ENCODE data around the gene MUC3A.
"Not testable (repeated sequence)": the region's sequence is repeated elsewhere in the genome, so short reads cannot be mapped to it uniquely, and the experiment has no call there.

Gene MUC3A

DNA sequence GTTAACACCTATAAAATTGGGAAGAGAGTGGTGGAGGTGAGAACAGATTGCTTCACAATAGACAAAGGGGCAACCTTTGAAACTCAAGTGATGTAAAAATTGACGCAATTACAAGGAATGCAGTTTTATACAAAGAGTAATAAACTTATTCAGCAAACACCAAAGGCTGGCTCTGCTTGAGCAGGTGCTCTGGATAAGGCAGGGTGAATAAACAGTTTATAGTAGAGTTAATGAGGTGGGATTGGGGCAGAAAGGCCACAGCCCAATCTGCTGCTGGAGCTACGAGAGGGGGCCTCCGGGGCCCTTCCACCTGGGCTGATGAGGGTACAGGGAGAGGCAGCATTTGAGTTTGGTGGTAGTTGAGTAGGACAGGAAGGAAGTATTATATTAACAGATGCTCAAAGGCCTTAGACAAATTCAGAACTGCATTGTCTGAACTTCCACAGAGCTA is 26.1 kb downstream of the MUC3A start:
- Histone ChIP-seq H3K27ac (ENCODE audit: low read length, poor library complexity, severe bottlenecking) (no peak overlapping the region), H2BK120ac (ENCODE audit: low read depth, low read length) (no peak overlapping the region), H3K36me3 (ENCODE audit: control insufficient read depth in 1 of 2, insufficient read depth in 2 of 2, low read depth in 1 of 2, low read length in 2 of 2) (no peaks in the 10 kb centered on the region), H2BK5ac (ENCODE audit: low read depth, low read length, poor library complexity, severe bottlenecking) (no peak overlapping the region), H2AFZ (ENCODE audit: low read depth, low read length) (no peak overlapping the region), H4K91ac (ENCODE audit: low read length) (no peak overlapping the region), H2BK12ac (ENCODE audit: low read length in 2 of 2) (no peak overlapping the region), H2AK5ac (ENCODE audit: low read length, severe bottlenecking) (no peak overlapping the region), H2BK15ac (ENCODE audit: low read depth, poor library complexity, severe bottlenecking) (no peak overlapping the region), H3K4ac (ENCODE audit: low read depth in 1 of 2, low read length in 2 of 2) (no peak overlapping the region), H3K4me3 (ENCODE audit: insufficient read depth in 1 of 2, low read depth in 1 of 2, low read length in 2 of 2) (no peak overlapping the region), H3K27me3 (ENCODE audit: control insufficient read depth in 1 of 2, insufficient read depth in 1 of 2, low read length in 2 of 2) (peaks cover 19 to 47% of the 10 kb centered on the region in 2 experiments), H3K14ac (ENCODE audit: low read length in 2 of 2) (no peak overlapping the region), H3K18ac (ENCODE audit: low read depth in 1 of 2, low read length in 2 of 2) (no peak overlapping the region), H3K79me1 (replicated peaks; ENCODE audit: low read length, poor library complexity, severe bottlenecking) (no peaks in the 10 kb centered on the region), H3K4me1 (ENCODE audit: control insufficient read depth, insufficient read depth, low read depth, low read length) (no peaks in the 10 kb centered on the region), H3K9ac (ENCODE audit: low read length) (no peak overlapping the region), H3K4me2 (ENCODE audit: low read length, poor library complexity, severe bottlenecking) (no peak overlapping the region), H3K23ac (ENCODE audit: low read length in 2 of 2) (no peak overlapping the region), H3K9me3 (ENCODE audit: control insufficient read depth, low read length) (peaks cover 5% of the 10 kb centered on the region), H4K8ac (ENCODE audit: low read length) (no peak overlapping the region)
- WGBS = 70% methylated on average over 2 of the region's 3 CpGs
- no peak for DNase-seq

DNA sequence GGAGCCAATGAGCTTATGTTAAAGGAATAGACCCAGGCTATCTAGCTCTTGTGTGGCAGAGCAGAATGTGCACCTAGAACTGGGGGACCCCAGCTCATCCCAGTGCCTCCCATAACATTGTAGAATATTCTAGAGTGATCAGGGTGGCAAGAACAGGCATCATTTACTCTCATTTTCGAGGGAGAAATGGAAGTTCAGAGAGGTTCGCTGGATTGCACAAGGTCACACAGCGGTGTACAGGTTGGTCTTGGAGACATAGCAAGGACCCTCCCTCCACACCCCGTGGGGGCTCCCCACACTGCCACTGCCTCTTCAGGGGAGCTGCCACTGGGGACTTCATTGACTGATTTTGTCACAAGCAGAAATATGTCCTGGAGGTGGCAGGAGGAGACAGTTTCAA is 29.0 kb downstream of the MUC3A start:
- Histone ChIP-seq H3K4ac (ENCODE audit: low read depth in 1 of 2, low read length in 2 of 2) (no peak overlapping the region), H2BK5ac (ENCODE audit: low read depth, low read length, poor library complexity, severe bottlenecking) (no peak overlapping the region), H3K23ac (ENCODE audit: low read length in 2 of 2) (no peak overlapping the region), H3K27ac (ENCODE audit: low read length, poor library complexity, severe bottlenecking) (no peak overlapping the region), H3K9me3 (ENCODE audit: control insufficient read depth, low read length) (peaks cover 5% of the 10 kb centered on the region), H2AK5ac (ENCODE audit: low read length, severe bottlenecking) (no peak overlapping the region), H4K91ac (ENCODE audit: low read length) (no peak overlapping the region), H3K36me3 (ENCODE audit: control insufficient read depth in 1 of 2, insufficient read depth in 2 of 2, low read depth in 1 of 2, low read length in 2 of 2) (no peaks in the 10 kb centered on the region), H3K79me1 (replicated peaks; ENCODE audit: low read length, poor library complexity, severe bottlenecking) (no peaks in the 10 kb centered on the region), H3K18ac (ENCODE audit: low read depth in 1 of 2, low read length in 2 of 2) (no peak overlapping the region), H4K8ac (ENCODE audit: low read length) (no peak overlapping the region), H3K27me3 (ENCODE audit: control insufficient read depth in 1 of 2, insufficient read depth in 1 of 2, low read length in 2 of 2) (peaks cover 17 to 28% of the 10 kb centered on the region in 2 experiments), H2BK120ac (ENCODE audit: low read depth, low read length) (no peak overlapping the region), H2BK12ac (ENCODE audit: low read length in 2 of 2) (no peak overlapping the region), H3K9ac (ENCODE audit: low read length) (no peak overlapping the region), H2BK15ac (ENCODE audit: low read depth, poor library complexity, severe bottlenecking) (no peak overlapping the region), H3K4me3 (ENCODE audit: insufficient read depth in 1 of 2, low read depth in 1 of 2, low read length in 2 of 2) (no peak overlapping the region), H3K4me1 (ENCODE audit: control insufficient read depth, insufficient read depth, low read depth, low read length) (no peaks in the 10 kb centered on the region), H3K4me2 (ENCODE audit: low read length, poor library complexity, severe bottlenecking) (no peak overlapping the region), H3K14ac (ENCODE audit: low read length in 2 of 2) (no peak overlapping the region), H2AFZ (ENCODE audit: low read depth, low read length) (no peak overlapping the region)
- 81% methylated on average over 4 of the region's 4 CpGs for WGBS
- no peak for DNase-seq

DNA sequence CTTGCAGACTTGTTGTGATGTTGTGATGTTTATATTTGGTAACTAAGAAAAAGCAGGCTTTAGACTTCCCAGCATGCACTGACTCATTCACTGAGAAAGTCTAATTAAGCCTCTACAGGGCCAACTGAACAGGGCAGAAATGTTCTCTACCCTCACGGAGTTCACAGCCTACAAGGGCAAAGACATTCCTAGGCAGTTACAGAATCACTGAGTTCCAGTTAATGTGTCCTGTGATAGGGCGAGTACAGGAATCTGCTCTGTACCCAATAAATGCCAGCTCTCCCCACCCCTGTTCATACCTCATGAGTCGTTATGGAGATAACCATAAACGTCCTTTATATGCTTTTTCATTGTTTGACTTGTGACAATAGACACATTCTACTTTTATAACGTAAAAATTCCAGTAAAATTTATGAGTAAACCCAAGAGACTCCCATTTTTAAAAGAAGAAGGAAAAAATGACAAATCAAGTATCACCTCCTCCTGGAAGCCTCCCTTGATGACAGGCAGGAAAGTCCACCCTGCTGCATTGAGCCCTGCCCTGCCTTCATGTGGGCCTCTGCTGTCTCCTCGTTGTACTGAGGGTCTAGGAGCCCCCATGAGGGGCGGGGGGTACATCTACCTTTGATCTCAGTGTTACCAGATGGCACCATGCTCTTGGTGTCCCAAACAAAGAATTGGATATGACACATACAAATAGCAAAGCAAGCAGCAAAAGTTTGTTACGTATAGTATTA is 34.3 kb downstream of the MUC3A start:
- WGBS = 71% methylated on average over 8 of the region's 8 CpGs
- H2BK5ac ChIP-seq (ENCODE audit: low read depth, low read length, poor library complexity, severe bottlenecking) = no peak overlapping the region
- no peak overlapping the region for H2AK5ac ChIP-seq (ENCODE audit: low read length, severe bottlenecking)

DNA sequence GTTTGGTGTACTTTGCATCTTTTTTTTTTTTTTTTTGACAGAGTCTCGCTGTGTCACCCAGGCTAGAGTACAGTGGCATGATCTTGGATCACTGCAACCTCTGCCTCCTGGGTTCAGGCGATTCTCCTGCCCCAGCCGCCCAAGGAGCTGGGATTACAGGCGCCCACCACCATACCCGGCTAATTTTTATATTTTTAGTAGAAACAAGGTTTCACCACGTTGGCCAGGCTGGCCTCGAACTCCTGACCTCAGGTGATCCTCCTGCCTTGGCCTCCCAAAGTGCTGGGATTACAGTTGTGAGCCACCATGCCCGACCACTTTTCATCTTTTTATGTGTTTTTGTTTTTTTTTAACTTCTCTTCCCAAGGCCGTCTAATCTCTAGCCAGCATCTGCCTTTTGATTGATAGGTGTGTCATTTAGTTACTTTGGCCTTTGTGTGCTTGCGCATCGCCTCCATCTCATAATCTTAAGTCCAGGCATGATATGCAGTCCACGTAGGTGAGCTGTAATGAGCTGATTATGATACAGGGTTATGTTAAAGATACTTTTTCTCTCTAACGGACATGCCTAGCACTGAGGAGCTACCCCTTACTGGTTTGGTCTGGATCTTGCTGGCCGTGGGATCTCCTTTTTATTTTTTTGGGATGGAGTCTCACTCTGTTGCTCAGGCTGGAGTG is 35.0 kb downstream of the MUC3A start:
- H3K9ac ChIP-seq (ENCODE audit: low read length); H3K4me1 ChIP-seq (ENCODE audit: control insufficient read depth, insufficient read depth, low read depth, low read length); H3K36me3 ChIP-seq (ENCODE audit: control insufficient read depth in 1 of 2, insufficient read depth in 2 of 2, low read depth in 1 of 2, low read length in 2 of 2); H3K27ac ChIP-seq (ENCODE audit: low read length, poor library complexity, severe bottlenecking); H2BK15ac ChIP-seq (ENCODE audit: low read depth, poor library complexity, severe bottlenecking); H3K18ac ChIP-seq (ENCODE audit: low read depth in 1 of 2, low read length in 2 of 2); H3K4me2 ChIP-seq (ENCODE audit: low read length, poor library complexity, severe bottlenecking); H3K4me3 ChIP-seq (ENCODE audit: insufficient read depth in 1 of 2, low read depth in 1 of 2, low read length in 2 of 2); H2BK5ac ChIP-seq (ENCODE audit: low read depth, low read length, poor library complexity, severe bottlenecking); H2BK120ac ChIP-seq (ENCODE audit: low read depth, low read length); H4K8ac ChIP-seq (ENCODE audit: low read length); H3K4ac ChIP-seq (ENCODE audit: low read depth in 1 of 2, low read length in 2 of 2); H4K91ac ChIP-seq (ENCODE audit: low read length); H3K9me3 ChIP-seq (ENCODE audit: control insufficient read depth, low read length); H3K14ac ChIP-seq (ENCODE audit: low read length in 2 of 2); H3K79me1 ChIP-seq (replicated peaks; ENCODE audit: low read length, poor library complexity, severe bottlenecking); H2AK5ac ChIP-seq (ENCODE audit: low read length, severe bottlenecking); H2BK12ac ChIP-seq (ENCODE audit: low read length in 2 of 2); H3K23ac ChIP-seq (ENCODE audit: low read length in 2 of 2); H2AFZ ChIP-seq (ENCODE audit: low read depth, low read length); DNase-seq: not testable (repeated sequence)
- 89% methylated on average over 13 of the region's 14 CpGs for WGBS
- peaks cover 5 to 18% of the 10 kb centered on the region in 2 experiments for H3K27me3 ChIP-seq (ENCODE audit: control insufficient read depth in 1 of 2, insufficient read depth in 1 of 2, low read length in 2 of 2)

More for the DNA sequence above, 34.3 kb downstream of the MUC3A start:
- H3K4me3 ChIP-seq (ENCODE audit: insufficient read depth in 1 of 2, low read depth in 1 of 2, low read length in 2 of 2) = no peak overlapping the region
- no peak overlapping the region for H4K8ac ChIP-seq (ENCODE audit: low read length)
- H3K4me2 ChIP-seq (ENCODE audit: low read length, poor library complexity, severe bottlenecking) = no peak overlapping the region
- DNase-seq = peak; percentile 92
- H3K23ac ChIP-seq (ENCODE audit: low read length in 2 of 2) = no peak overlapping the region
- no peak overlapping the region for H3K4ac ChIP-seq (ENCODE audit: low read depth in 1 of 2, low read length in 2 of 2)
- no peak overlapping the region for H2BK120ac ChIP-seq (ENCODE audit: low read depth, low read length)
- H3K9me3 ChIP-seq (ENCODE audit: control insufficient read depth, low read length) = no peaks in the 10 kb centered on the region
- no peak overlapping the region for H2AFZ ChIP-seq (ENCODE audit: low read depth, low read length)
- no peak overlapping the region for H2BK15ac ChIP-seq (ENCODE audit: low read depth, poor library complexity, severe bottlenecking)
- H3K27ac ChIP-seq (ENCODE audit: low read length, poor library complexity, severe bottlenecking) = no peak overlapping the region
- no peak overlapping the region for H3K18ac ChIP-seq (ENCODE audit: low read depth in 1 of 2, low read length in 2 of 2)
- H2BK12ac ChIP-seq (ENCODE audit: low read length in 2 of 2) = no peak overlapping the region
- H3K14ac ChIP-seq (ENCODE audit: low read length in 2 of 2) = no peak overlapping the region
- no peaks in the 10 kb centered on the region for H3K4me1 ChIP-seq (ENCODE audit: control insufficient read depth, insufficient read depth, low read depth, low read length)
- H4K91ac ChIP-seq (ENCODE audit: low read length) = no peak overlapping the region
- H3K9ac ChIP-seq (ENCODE audit: low read length) = peak overlapping the region; percentile 42
- peaks cover 5 to 18% of the 10 kb centered on the region in 2 experiments for H3K27me3 ChIP-seq (ENCODE audit: control insufficient read depth in 1 of 2, insufficient read depth in 1 of 2, low read length in 2 of 2)
- H3K36me3 ChIP-seq (ENCODE audit: control insufficient read depth in 1 of 2, insufficient read depth in 2 of 2, low read depth in 1 of 2, low read length in 2 of 2) = no peaks in the 10 kb centered on the region
- H3K79me1 ChIP-seq (replicated peaks; ENCODE audit: low read length, poor library complexity, severe bottlenecking) = no peaks in the 10 kb centered on the region

Data from mesenchymal stem cell (in vitro differentiated cells and primary cell).